HepG2 (cell line): ENCODE results near the gene AGAP1. TPM values are rescaled to one million over a fixed set of nuclear protein-coding genes. Genes with fewer than 3 reads are reported as not detected.

Experiments used
- ATAC-seq: fragments of 200-7000 bp; cut with Tn5 transposase; 3 replicates; pipeline ENCODE4 v1.9.1; 2020; ENCODE audit warnings: mild to moderate bottlenecking, moderate library complexity
- BruUV-seq: library from RNA; stranded (reverse); fragments of 400-500 nt; replicated peaks from 2 replicates; lab custom pipeline; 2021; lab: Mats Ljungman, UMichigan
- CTCF ChIA-PET: fragments of 300-600 bp; formaldehyde crosslinking; extraction: SDS; loops from one replicate; lab custom pipeline; 2021; ENCODE audit warnings: low total read pairs, inconsistent platforms, low intra/inter-chr PET ratio; lab: Yijun Ruan, JAX
- POLR2A ChIA-PET: fragments of 350-600 bp; sonication (Branson Sonifier 250); formaldehyde crosslinking; loops from one replicate; lab custom pipeline; 2020; ENCODE audit warnings: antibody characterized with exemption, inconsistent platforms; lab: Yijun Ruan, JAX
- DNase-seq: peaks from one replicate; pipeline ENCODE4 v3.0.0-alpha.2; 2015; ENCODE audit warnings: low spot score
- FAIRE-seq: peaks from 3 replicates; lab custom pipeline; 2011; peaks lifted over from hg19 to GRCh38; lab: Jason Lieb, UNC
- H2AFZ ChIP-seq: one replicate; pipeline ENCODE4 v1.6.1; 2011; ENCODE audit warnings: low read length, inconsistent platforms
- H3K27ac ChIP-seq: fragments of 300-600 bp; 3 replicates; pipeline ENCODE4 v1.8.0; 2011; ENCODE audit warnings: mixed run types, mild to moderate bottlenecking, mixed read lengths, low read length, inconsistent platforms; ENCODE audit not compliant: insufficient read depth; ENCODE audit errors: extremely low read length
- H3K27me3 ChIP-seq, 2 experiments: fragments of 200-600 bp in 1 of 2; 2 replicates in 1 of 2; 3 replicates in 1 of 2; pipeline versions ENCODE4 v1.6.0 to v1.8.0; 2011; ENCODE audit warnings: low read length in 2 of 2, mild to moderate bottlenecking in 2 of 2, moderate library complexity in 2 of 2, inconsistent platforms in 1 of 2; ENCODE audit not compliant: insufficient read depth in 2 of 2, control insufficient read depth in 1 of 2
- H3K36me3 ChIP-seq, 2 experiments: fragments of 200-600 bp in 1 of 2; replicated peaks in 1 of 2; 2 replicates in 1 of 2; 3 replicates in 1 of 2; pipeline versions ENCODE4 v1.5.1 to v1.8.0; 2011; ENCODE audit warnings: low read length in 2 of 2, inconsistent platforms in 1 of 2; ENCODE audit not compliant: insufficient read depth in 2 of 2, control insufficient read depth in 1 of 2
- H3K4me1 ChIP-seq: 2 replicates; pipeline ENCODE4 v1.5.1; 2012; ENCODE audit warnings: low read length, inconsistent platforms; ENCODE audit not compliant: insufficient read depth
- H3K4me2 ChIP-seq: 2 replicates; pipeline ENCODE4 v1.6.0; 2011; ENCODE audit warnings: low read depth, low read length, inconsistent platforms
- H3K4me3 ChIP-seq, 3 experiments: fragments of 200-600 bp in 1 of 3; sonication (generic), shearing (Covaris generic) in 1 of 3; replicated peaks in 1 of 3; 2 replicates each; pipeline ENCODE4 v1.5.1; 2011 to 2016; ENCODE audit warnings: low read length in 3 of 3, inconsistent platforms in 2 of 3, low read depth in 2 of 3, mild to moderate bottlenecking in 2 of 3, control low read depth in 1 of 3, mixed read lengths in 1 of 3; ENCODE audit not compliant: insufficient read depth in 1 of 3
- H3K79me2 ChIP-seq: one replicate; pipeline ENCODE4 v1.6.1; 2011; ENCODE audit warnings: low read length, inconsistent platforms; ENCODE audit not compliant: insufficient read depth
- H3K9ac ChIP-seq: 2 replicates; pipeline ENCODE4 v1.6.0; 2011; ENCODE audit warnings: mild to moderate bottlenecking, low read depth, low read length, inconsistent platforms; ENCODE audit not compliant: insufficient read depth
- H3K9me3 ChIP-seq: 2 replicates; pipeline ENCODE4 v1.5.1; 2012; ENCODE audit warnings: mild to moderate bottlenecking, low read length
- H4K20me1 ChIP-seq: 2 replicates; pipeline ENCODE4 v1.6.0; 2011; ENCODE audit warnings: inconsistent platforms, mild to moderate bottlenecking, low read length, moderate library complexity; ENCODE audit not compliant: insufficient read depth
- ATF7 ChIP-seq, 2 experiments: fragments of 450-650 bp in 1 of 2; sonication (generic) in 1 of 2; formaldehyde crosslinking in 1 of 2; IDR thresholded peaks; 2 replicates each; pipeline versions ENCODE4 v1.4.0 to v1.6.1; 2016 to 2020; ENCODE audit warnings: antibody characterized with exemption in 1 of 2, mild to moderate bottlenecking in 1 of 2, missing genetic modification reagents in 1 of 2
- CEBPB ChIP-seq: IDR thresholded peaks from 2 replicates; pipeline ENCODE4 v1.6.1; 2011; ENCODE audit warnings: low read depth, low read length, improper control_type of control experiment, borderline replicate concordance
- DPF2 ChIP-seq: sonication (generic); formaldehyde crosslinking; IDR thresholded peaks from 2 replicates; pipeline ENCODE4 v1.4.0; 2020; ENCODE audit warnings: mild to moderate bottlenecking, low read depth, missing genetic modification reagents, borderline replicate concordance
- FIP1L1 ChIP-seq: fragments of 200-400 bp; formaldehyde crosslinking; IDR thresholded peaks from 2 replicates; pipeline ENCODE4 v1.6.1; 2018; ENCODE audit warnings: low read depth, mild to moderate bottlenecking, low read length, moderate library complexity, borderline replicate concordance; ENCODE audit not compliant: insufficient read depth
- HBP1 ChIP-seq: IDR thresholded peaks from 2 replicates; pipeline ENCODE4 v1.6.1; 2016; ENCODE audit warnings: low read depth, control low read depth
- HDAC1 ChIP-seq: sonication (generic); formaldehyde crosslinking; IDR thresholded peaks from 2 replicates; pipeline ENCODE4 v1.5.1; 2020; ENCODE audit warnings: mild to moderate bottlenecking, missing genetic modification reagents
- MIER2 ChIP-seq: IDR thresholded peaks from 2 replicates; pipeline ENCODE4 v1.6.1; 2016; ENCODE audit warnings: missing biosample characterization, missing genetic modification reagents
- MXI1 ChIP-seq: IDR thresholded peaks from 3 replicates; pipeline ENCODE4 v1.6.1; 2012; ENCODE audit warnings: low read depth, low read length, inconsistent platforms, borderline replicate concordance
- REST ChIP-seq, 2 experiments: IDR thresholded peaks; 2 replicates each; pipeline ENCODE4 v1.6.1; 2011 to 2012; ENCODE audit warnings: low read length in 2 of 2, borderline replicate concordance in 1 of 2, low read depth in 1 of 2, mild to moderate bottlenecking in 1 of 2, moderate library complexity in 1 of 2
- RFX5 ChIP-seq: IDR thresholded peaks from 2 replicates; pipeline ENCODE4 v1.6.1; 2011; ENCODE audit warnings: low read depth, low read length, improper control_type of control experiment
- SSRP1 ChIP-seq: IDR thresholded peaks from 2 replicates; pipeline ENCODE4 v1.6.1; 2016; ENCODE audit warnings: control low read depth
- TBL1XR1 ChIP-seq: fragments of 150-350 bp; IDR thresholded peaks from 2 replicates; pipeline ENCODE4 v1.6.1; 2014; ENCODE audit warnings: borderline replicate concordance, low read length; ENCODE audit not compliant: partially characterized antibody
- TBX2 ChIP-seq: sonication (generic); formaldehyde crosslinking; IDR thresholded peaks from 2 replicates; pipeline ENCODE4 v1.5.0; 2020; ENCODE audit warnings: missing genetic modification reagents, mild to moderate bottlenecking, borderline replicate concordance
- ZNF235 ChIP-seq: sonication (generic); formaldehyde crosslinking; IDR thresholded peaks from 2 replicates; pipeline ENCODE4 v1.8.1; 2023; ENCODE audit warnings: mild to moderate bottlenecking, missing genetic modification reagents, borderline replicate concordance
- ZNF432 ChIP-seq: sonication (generic); formaldehyde crosslinking; IDR thresholded peaks from 2 replicates; pipeline ENCODE4 v1.5.0; 2020; ENCODE audit warnings: missing genetic modification reagents, mild to moderate bottlenecking, borderline replicate concordance
- ZNF644 ChIP-seq: IDR thresholded peaks from 2 replicates; pipeline ENCODE4 v1.6.1; 2016; ENCODE audit warnings: low read depth
- WGBS: methylation state at CpG from one replicate; pipeline ENCODE4 v1.1.6; 2017; ENCODE audit warnings: low lambda C conversion rate; 5-methylcytosine and 5-hydroxymethylcytosine counted together
- in situ Hi-C: cut with HindIII; loops from 2 replicates; pipeline ENCODE4 v1.10.0; 2017; ENCODE audit warnings: low pct_unique_long_range_greater_than_20kb; ENCODE audit not compliant: extremely low pct_ligation_motif_present
- intact Hi-C: fragments of 100-400 bp; cut with micrococcal nuclease; formaldehyde crosslinking; loops from one replicate; pipeline ENCODE4 v1.10.0; 2022; ENCODE audit not compliant: unreplicated experiment
- polyA plus RNA-seq, 8 experiments: library from polyadenylated mRNA; depleted of rRNA in 3 of 8; stranded (reverse) in 7 of 8; unstranded in 1 of 8; fragments of >200 nt; fragmentation: Illumina TruSeq in 4 of 8; extraction: Trizol in 4 of 8; gene quantifications; 2 replicates each; pipeline versions ENCODE4 v1.2.1 to v1.2.3, GENCODE V29; 2011 to 2016; ENCODE audit warnings: low read depth in 4 of 8, missing spikeins in 1 of 8, mixed read lengths in 1 of 8; ENCODE audit not compliant: insufficient read depth in 1 of 8
- total RNA-seq, 5 experiments: library from RNA; depleted of rRNA; stranded (reverse); fragments of >200 nt; fragmentation: Illumina TruSeq; extraction: Trizol; gene quantifications; 2 replicates each; pipeline ENCODE4 v1.2.3, GENCODE V29; 2016; ENCODE audit warnings: low read depth in 1 of 5

AGAP1 gene
- total and polyA plus RNA-seq, 2 of the 13 experiments (the other 11 are each of a cell fraction or from before 2014, with no cell fraction given) = 21.2 to 32.7 TPM

- H4K20me1 ChIP-seq = no peaks in the 10 kb centered on the region
- POLR2A ChIA-PET = no interaction called here
- 23% methylated on average over 5 of the region's 5 CpGs for WGBS
- no peak overlapping the region for H2AFZ ChIP-seq
- BruUV-seq = no TSS peak
- H3K4me1 ChIP-seq = peaks cover 21% of the 10 kb centered on the region
- DNase-seq (no peak), ATAC-seq (no peak), FAIRE-seq (no peak)
- peaks cover 0 to 11% of the 10 kb centered on the region in 2 experiments; a peak in 2 of 5 replicates for H3K27me3 ChIP-seq
- no peak overlapping the region for H3K27ac ChIP-seq
- TF ChIP-seq RFX5 (peak; percentile 48; the same call in 1 of the 2 replicates), ZNF644 (CRISPR knock-in tag) (no peak), DPF2 (CRISPR knock-in tag) (no peak), TBX2 (CRISPR knock-in tag) (no peak), HDAC1 (no peak), ZNF432 (CRISPR knock-in tag) (no peak), MIER2 (CRISPR knock-in tag) (peak; percentile 83), CEBPB (peak; percentile 90), SSRP1 (no peak), MXI1 (no peak), TBL1XR1 (no peak), ATF7 (IDR thresholded peaks at IDR 0.05) (0 out of 2 replicates have a peak, but pooled peaks have one; percentile 19), ATF7 (CRISPR knock-in tag; IDR thresholded peaks at IDR 0.05) (no peak), ZNF235 (CRISPR knock-in tag) (no peak), REST (IDR thresholded peaks at IDR 0.05; ENCODE audit: borderline replicate concordance in 1 of 2, low read depth in 1 of 2, low read length in 2 of 2) (peak; percentile 39 to 89), FIP1L1 (no peak), HBP1 (no peak)
- CTCF ChIA-PET = no interaction called here
- H3K4me3 ChIP-seq = no peak overlapping the region
- intact Hi-C loops (no loop called here), in situ Hi-C loops (no loop called here)
- no peaks in the 10 kb centered on the region for H3K36me3 ChIP-seq
- H3K9ac ChIP-seq = no peak overlapping the region
- no peaks in the 10 kb centered on the region for H3K79me2 ChIP-seq
- H3K4me2 ChIP-seq = no peak overlapping the region
- H3K9me3 ChIP-seq = peaks cover 9% of the 10 kb centered on the region; the same call in 1 of the 2 replicates
Measured at GRCh38 chr2:235471186-235471747, 22.6 kb upstream of the AGAP1 start.
